HEK293 (cell line): Measurements from ENCODE around the gene CACNA1E.
A peak's percentile ranks its signal among the peaks of the same experiment; 100 is the strongest.

ENCODE experiments used
- CTCF ChIA-PET: fragments of 350-600 bp; formaldehyde crosslinking; extraction: SDS; loops from one replicate; lab custom pipeline; 2021; ENCODE audit warnings: antibody characterized with exemption; lab: Yijun Ruan, JAX
- POLR2A ChIA-PET: fragments of 300-600 bp; formaldehyde crosslinking; extraction: SDS; loops from one replicate; lab custom pipeline; 2020; ENCODE audit warnings: antibody characterized with exemption, inconsistent platforms; lab: Yijun Ruan, JAX
- H3K27ac ChIP-seq: fragments of 200-500 bp; sonication (Bioruptor generic); 2 replicates; pipeline ENCODE4 v1.5.1; 2014; ENCODE audit warnings: low read depth, low read length, control low read depth, inconsistent platforms; ENCODE audit errors: extremely low read depth
- H3K36me3 ChIP-seq, 2 experiments: fragments of 200-500 bp in 1 of 2; sonication (Bioruptor generic) in 1 of 2; 1 replicate in 1 of 2; 2 replicates in 1 of 2; pipeline ENCODE4 v1.5.1; 2014 to 2017; ENCODE audit warnings: inconsistent platforms in 2 of 2, low read length in 2 of 2; ENCODE audit not compliant: control insufficient read depth in 2 of 2, insufficient read depth in 1 of 2
- H3K4me1 ChIP-seq: fragments of 200-500 bp; sonication (Bioruptor generic); 2 replicates; pipeline ENCODE4 v1.5.1; 2014; ENCODE audit warnings: mild to moderate bottlenecking, low read length, inconsistent platforms; ENCODE audit not compliant: control insufficient read depth, insufficient read depth
- H3K4me3 ChIP-seq: 2 replicates; pipeline ENCODE4 v1.5.1; 2011; ENCODE audit warnings: low read depth, mild to moderate bottlenecking, control low read depth, low read length, moderate library complexity
- H3K9me3 ChIP-seq: fragments of 200-500 bp; sonication (Bioruptor generic); 2 replicates; pipeline ENCODE4 v1.5.1; 2014; ENCODE audit warnings: low read depth, low read length, inconsistent platforms; ENCODE audit not compliant: control insufficient read depth, insufficient read depth
- HOXC10 ChIP-seq: sonication (generic); formaldehyde crosslinking; IDR thresholded peaks from 2 replicates; pipeline ENCODE4 v1.8.1; 2023; ENCODE audit warnings: mild to moderate bottlenecking, missing genetic modification reagents
- KLF7 ChIP-seq: fragments of 450-650 bp; formaldehyde crosslinking; IDR thresholded peaks from 2 replicates; pipeline ENCODE4 v1.5.1; 2016; ENCODE audit warnings: missing biosample characterization, missing genetic modification characterization, borderline replicate concordance
- PRDM4 ChIP-seq: fragments of 450-650 bp; formaldehyde crosslinking; IDR thresholded peaks from 2 replicates; pipeline ENCODE4 v1.5.1; 2017; ENCODE audit warnings: missing biosample characterization, missing genetic modification characterization
- TCF7L2 ChIP-seq: IDR thresholded peaks from 2 replicates; pipeline ENCODE4 v1.6.1; 2011; ENCODE audit warnings: low read depth, mild to moderate bottlenecking, inconsistent platforms, low read length, moderate library complexity, borderline replicate concordance
- TRIM28 ChIP-seq: IDR thresholded peaks from 2 replicates; pipeline ENCODE4 v1.6.1; 2011; ENCODE audit warnings: low read length, control low read depth, borderline replicate concordance
- YY1 ChIP-seq: fragments of 450-650 bp; formaldehyde crosslinking; IDR thresholded peaks from 2 replicates; pipeline ENCODE4 v1.5.1; 2018; ENCODE audit warnings: missing biosample characterization, missing genetic modification characterization
- ZEB2 ChIP-seq: fragments of 450-650 bp; formaldehyde crosslinking; IDR thresholded peaks from 2 replicates; pipeline ENCODE4 v1.5.1; 2016; ENCODE audit warnings: missing biosample characterization, missing genetic modification characterization
- ZNF146 ChIP-seq: fragments of 450-650 bp; formaldehyde crosslinking; IDR thresholded peaks from 2 replicates; pipeline ENCODE4 v1.5.1; 2016; ENCODE audit warnings: missing biosample characterization, missing genetic modification characterization
- ZNF19 ChIP-seq: fragments of 450-650 bp; formaldehyde crosslinking; IDR thresholded peaks from 2 replicates; pipeline ENCODE4; 2016; ENCODE audit warnings: missing biosample characterization, missing genetic modification characterization, low read depth
- ZNF292 ChIP-seq: fragments of 450-650 bp; formaldehyde crosslinking; IDR thresholded peaks from 2 replicates; pipeline ENCODE4 v1.5.1; 2016; ENCODE audit warnings: low read depth, missing biosample characterization, missing genetic modification characterization, borderline replicate concordance
- ZNF426 ChIP-seq: fragments of 450-650 bp; formaldehyde crosslinking; IDR thresholded peaks from 2 replicates; pipeline ENCODE4 v1.5.1; 2017; ENCODE audit warnings: missing biosample characterization, missing genetic modification characterization, mild to moderate bottlenecking, inconsistent platforms, moderate library complexity
- ZNF521 ChIP-seq: fragments of 450-650 bp; formaldehyde crosslinking; IDR thresholded peaks from 2 replicates; pipeline ENCODE4 v1.5.1; 2017; ENCODE audit warnings: missing biosample characterization, mild to moderate bottlenecking, missing genetic modification characterization
- ZNF561 ChIP-seq: fragments of 450-650 bp; IDR thresholded peaks from 2 replicates; pipeline ENCODE4 v1.5.1; 2018; ENCODE audit warnings: missing biosample characterization, missing genetic modification characterization, borderline replicate concordance
- ZNF610 ChIP-seq: fragments of 450-650 bp; formaldehyde crosslinking; IDR thresholded peaks from 2 replicates; pipeline ENCODE4 v1.5.1; 2016; ENCODE audit warnings: missing biosample characterization, missing genetic modification characterization, borderline replicate concordance
- TF ChIP-seq, protein P1 (sequence below): fragments of 450-650 bp; formaldehyde crosslinking; IDR thresholded peaks from 2 replicates; pipeline ENCODE4 v1.5.1; 2016; ENCODE audit warnings: missing biosample characterization, missing genetic modification characterization
- TF ChIP-seq, protein P2 (sequence below): fragments of 450-650 bp; formaldehyde crosslinking; IDR thresholded peaks from 2 replicates; pipeline ENCODE4 v1.5.1; 2016; ENCODE audit warnings: missing biosample characterization, missing genetic modification characterization, borderline replicate concordance
- TF ChIP-seq, protein P3 (sequence below): fragments of 450-650 bp; formaldehyde crosslinking; IDR thresholded peaks from 2 replicates; pipeline ENCODE4 v1.5.1; 2016; ENCODE audit warnings: missing biosample characterization, missing genetic modification characterization

The CACNA1E gene

DNA sequence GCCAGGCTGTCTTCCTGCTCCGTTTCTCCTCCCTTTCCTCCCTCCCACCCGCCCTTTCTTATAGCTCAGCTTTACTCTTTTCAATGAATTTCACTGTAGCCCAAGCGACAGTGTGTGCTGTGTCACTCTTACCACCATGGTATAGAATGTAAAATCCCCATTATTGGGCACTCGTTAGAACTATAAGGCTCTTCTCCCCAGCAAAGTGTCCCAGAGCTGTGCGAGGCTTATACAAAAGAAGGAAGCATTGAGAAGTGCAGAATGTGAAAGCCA is 192.5 kb downstream of the CACNA1E start:
- TF ChIP-seq, protein P1, sequence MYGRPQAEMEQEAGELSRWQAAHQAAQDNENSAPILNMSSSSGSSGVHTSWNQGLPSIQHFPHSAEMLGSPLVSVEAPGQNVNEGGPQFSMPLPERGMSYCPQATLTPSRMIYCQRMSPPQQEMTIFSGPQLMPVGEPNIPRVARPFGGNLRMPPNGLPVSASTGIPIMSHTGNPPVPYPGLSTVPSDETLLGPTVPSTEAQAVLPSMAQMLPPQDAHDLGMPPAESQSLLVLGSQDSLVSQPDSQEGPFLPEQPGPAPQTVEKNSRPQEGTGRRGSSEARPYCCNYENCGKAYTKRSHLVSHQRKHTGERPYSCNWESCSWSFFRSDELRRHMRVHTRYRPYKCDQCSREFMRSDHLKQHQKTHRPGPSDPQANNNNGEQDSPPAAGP (tag by site-specific recombination): no peak
- TF ChIP-seq TRIM28: no peak
- no peak for TF ChIP-seq ZNF292
- TF ChIP-seq ZNF521 (tag by site-specific recombination): no peak
- TF ChIP-seq ZNF561: no peak
- no peak for TF ChIP-seq TCF7L2
- no peak for TF ChIP-seq ZNF19 (tag by site-specific recombination)
- no peak for TF ChIP-seq ZNF146
- TF ChIP-seq ZEB2: no peak
- Histone ChIP-seq H3K4me3 (no peak overlapping the region), H3K9me3 (no peaks in the 10 kb centered on the region), H3K27ac (no peak overlapping the region), H3K4me1 (no peaks in the 10 kb centered on the region), H3K36me3 (no peaks in the 10 kb centered on the region)
- POLR2A ChIA-PET: no interaction called here
- CTCF ChIA-PET: interaction anchor here (0.7 to 2.7 kb wide), 4 partner anchors 27 to 203 kb away, joined by 3 to 21 read pairs (median 4); no protein-coding TSS in a partner anchor

DNA sequence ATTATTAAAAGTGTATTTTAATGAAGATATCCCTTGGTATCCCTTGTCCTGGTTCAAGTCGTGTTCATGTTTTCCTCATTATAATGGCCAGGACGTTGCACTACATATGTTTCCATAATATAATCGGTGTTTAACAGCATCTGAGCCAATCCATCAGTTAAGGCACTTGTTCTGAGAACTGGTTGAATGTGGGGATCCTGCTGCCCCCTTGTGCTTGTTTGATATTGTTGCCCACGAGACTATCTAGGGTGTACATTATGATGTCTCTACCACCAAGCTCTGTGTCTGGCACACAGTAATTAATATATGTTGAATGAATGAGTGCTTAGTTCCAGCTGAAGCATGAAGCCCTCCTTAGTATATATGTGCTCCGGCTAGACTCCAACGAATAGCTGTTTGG is 193.0 kb downstream of the CACNA1E start:
- H3K27ac ChIP-seq: no peak overlapping the region
- H3K4me3 ChIP-seq: no peak overlapping the region
- no peaks in the 10 kb centered on the region for H3K9me3 ChIP-seq
- no peak for TF ChIP-seq ZNF426
- TF ChIP-seq, protein P2, sequence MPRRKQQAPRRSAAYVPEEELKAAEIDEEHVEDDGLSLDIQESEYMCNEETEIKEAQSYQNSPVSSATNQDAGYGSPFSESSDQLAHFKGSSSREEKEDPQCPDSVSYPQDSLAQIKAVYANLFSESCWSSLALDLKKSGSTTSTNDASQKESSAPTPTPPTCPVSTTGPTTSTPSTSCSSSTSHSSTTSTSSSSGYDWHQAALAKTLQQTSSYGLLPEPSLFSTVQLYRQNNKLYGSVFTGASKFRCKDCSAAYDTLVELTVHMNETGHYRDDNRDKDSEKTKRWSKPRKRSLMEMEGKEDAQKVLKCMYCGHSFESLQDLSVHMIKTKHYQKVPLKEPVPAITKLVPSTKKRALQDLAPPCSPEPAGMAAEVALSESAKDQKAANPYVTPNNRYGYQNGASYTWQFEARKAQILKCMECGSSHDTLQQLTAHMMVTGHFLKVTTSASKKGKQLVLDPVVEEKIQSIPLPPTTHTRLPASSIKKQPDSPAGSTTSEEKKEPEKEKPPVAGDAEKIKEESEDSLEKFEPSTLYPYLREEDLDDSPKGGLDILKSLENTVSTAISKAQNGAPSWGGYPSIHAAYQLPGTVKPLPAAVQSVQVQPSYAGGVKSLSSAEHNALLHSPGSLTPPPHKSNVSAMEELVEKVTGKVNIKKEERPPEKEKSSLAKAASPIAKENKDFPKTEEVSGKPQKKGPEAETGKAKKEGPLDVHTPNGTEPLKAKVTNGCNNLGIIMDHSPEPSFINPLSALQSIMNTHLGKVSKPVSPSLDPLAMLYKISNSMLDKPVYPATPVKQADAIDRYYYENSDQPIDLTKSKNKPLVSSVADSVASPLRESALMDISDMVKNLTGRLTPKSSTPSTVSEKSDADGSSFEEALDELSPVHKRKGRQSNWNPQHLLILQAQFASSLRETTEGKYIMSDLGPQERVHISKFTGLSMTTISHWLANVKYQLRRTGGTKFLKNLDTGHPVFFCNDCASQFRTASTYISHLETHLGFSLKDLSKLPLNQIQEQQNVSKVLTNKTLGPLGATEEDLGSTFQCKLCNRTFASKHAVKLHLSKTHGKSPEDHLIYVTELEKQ: no peak
- TF ChIP-seq ZNF610: no peak
- TF ChIP-seq, protein P3, sequence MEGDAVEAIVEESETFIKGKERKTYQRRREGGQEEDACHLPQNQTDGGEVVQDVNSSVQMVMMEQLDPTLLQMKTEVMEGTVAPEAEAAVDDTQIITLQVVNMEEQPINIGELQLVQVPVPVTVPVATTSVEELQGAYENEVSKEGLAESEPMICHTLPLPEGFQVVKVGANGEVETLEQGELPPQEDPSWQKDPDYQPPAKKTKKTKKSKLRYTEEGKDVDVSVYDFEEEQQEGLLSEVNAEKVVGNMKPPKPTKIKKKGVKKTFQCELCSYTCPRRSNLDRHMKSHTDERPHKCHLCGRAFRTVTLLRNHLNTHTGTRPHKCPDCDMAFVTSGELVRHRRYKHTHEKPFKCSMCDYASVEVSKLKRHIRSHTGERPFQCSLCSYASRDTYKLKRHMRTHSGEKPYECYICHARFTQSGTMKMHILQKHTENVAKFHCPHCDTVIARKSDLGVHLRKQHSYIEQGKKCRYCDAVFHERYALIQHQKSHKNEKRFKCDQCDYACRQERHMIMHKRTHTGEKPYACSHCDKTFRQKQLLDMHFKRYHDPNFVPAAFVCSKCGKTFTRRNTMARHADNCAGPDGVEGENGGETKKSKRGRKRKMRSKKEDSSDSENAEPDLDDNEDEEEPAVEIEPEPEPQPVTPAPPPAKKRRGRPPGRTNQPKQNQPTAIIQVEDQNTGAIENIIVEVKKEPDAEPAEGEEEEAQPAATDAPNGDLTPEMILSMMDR (tag by site-specific recombination): peak; percentile 19; the same call in 1 of the 2 replicates
- TF ChIP-seq YY1: no peak
- no peak for TF ChIP-seq PRDM4 (tag by site-specific recombination)
- TF ChIP-seq KLF7 (tag by site-specific recombination): no peak
- TF ChIP-seq HOXC10 (CRISPR knock-in tag): no peak
- POLR2A ChIA-PET: no interaction called here
- H3K36me3 ChIP-seq: no peaks in the 10 kb centered on the region
- CTCF ChIA-PET: interaction anchor here (0.5 to 2.7 kb wide), 7 partner anchors 190 to 1164 kb away, joined by 3 to 21 read pairs (median 4); no protein-coding TSS in a partner anchor
- no peaks in the 10 kb centered on the region for H3K4me1 ChIP-seq
